Keratinocyte (primary cell): ENCODE data around the gene FNDC3A. TPM values are rescaled to one million over a fixed set of nuclear protein-coding genes. Genes with fewer than 3 reads are reported as not detected.

Experiments used
- DNase-seq: peaks from one replicate; pipeline ENCODE4 v3.0.0-alpha.2; 2011; ENCODE audit warnings: low read depth, missing footprints, low spot score
- FAIRE-seq: peaks from 2 replicates; lab custom pipeline; 2011; peaks lifted over from hg19 to GRCh38; lab: Jason Lieb, UNC
- H2AFZ ChIP-seq: 2 replicates; pipeline ENCODE4 v1.6.0; 2012; ENCODE audit warnings: low read length, control low read depth, inconsistent platforms; ENCODE audit not compliant: control insufficient read depth
- H3K27ac ChIP-seq: 2 replicates; pipeline ENCODE4 v1.5.1; 2011; ENCODE audit warnings: low read length; ENCODE audit not compliant: control insufficient read depth, insufficient read depth
- H3K27me3 ChIP-seq: 3 replicates; pipeline ENCODE4 v1.6.0; 2011; ENCODE audit warnings: low read length; ENCODE audit not compliant: control insufficient read depth, insufficient read depth; ENCODE audit errors: extremely low read depth
- H3K36me3 ChIP-seq, 2 experiments: 2 replicates in 1 of 2; 3 replicates in 1 of 2; pipeline ENCODE4 v1.5.1; 2011; ENCODE audit warnings: low read length in 2 of 2, mild to moderate bottlenecking in 1 of 2; ENCODE audit not compliant: control insufficient read depth in 2 of 2, insufficient read depth in 2 of 2; ENCODE audit errors: extremely low read depth in 1 of 2
- H3K4me1 ChIP-seq: 3 replicates; pipeline ENCODE4 v1.5.1; 2011; ENCODE audit warnings: low read length; ENCODE audit not compliant: control insufficient read depth, insufficient read depth; ENCODE audit errors: extremely low read depth
- H3K4me2 ChIP-seq: 3 replicates; pipeline ENCODE4 v1.6.0; 2011; ENCODE audit warnings: low read depth, low read length; ENCODE audit not compliant: control insufficient read depth, insufficient read depth; ENCODE audit errors: extremely low read depth
- H3K4me3 ChIP-seq, 3 experiments: fragments of 200-600 bp in 1 of 3; sonication (generic) in 1 of 3; 2 replicates in 2 of 3; 3 replicates in 1 of 3; pipeline ENCODE4 v1.5.1; 2011 to 2016; ENCODE audit warnings: low read length in 3 of 3, mild to moderate bottlenecking in 3 of 3, control low read depth in 2 of 3, inconsistent platforms in 1 of 3, low read depth in 1 of 3, mixed read lengths in 1 of 3, mixed run types in 1 of 3, moderate library complexity in 1 of 3; ENCODE audit not compliant: control insufficient read depth in 2 of 3, insufficient read depth in 2 of 3; ENCODE audit errors: extremely low read depth in 1 of 3
- H3K79me2 ChIP-seq: 2 replicates; pipeline ENCODE4 v1.6.0; 2012; ENCODE audit warnings: low read length; ENCODE audit not compliant: control insufficient read depth, insufficient read depth
- H3K9ac ChIP-seq: 3 replicates; pipeline ENCODE4 v1.6.0; 2011; ENCODE audit warnings: low read length; ENCODE audit not compliant: control insufficient read depth, insufficient read depth; ENCODE audit errors: extremely low read depth
- H3K9me1 ChIP-seq: 3 replicates; pipeline ENCODE4 v1.6.0; 2011; ENCODE audit warnings: low read length; ENCODE audit not compliant: control insufficient read depth, insufficient read depth; ENCODE audit errors: extremely low read depth
- H3K9me3 ChIP-seq: 2 replicates; pipeline ENCODE4 v1.5.1; 2012; ENCODE audit warnings: low read depth, low read length; ENCODE audit not compliant: control insufficient read depth
- H4K20me1 ChIP-seq: 3 replicates; pipeline ENCODE4 v1.6.0; 2011; ENCODE audit warnings: low read length; ENCODE audit not compliant: control insufficient read depth, insufficient read depth; ENCODE audit errors: extremely low read depth
- CTCF ChIP-seq, 3 experiments: IDR thresholded peaks in 1 of 3; conservative IDR thresholded peaks in 1 of 3; optimal IDR thresholded peaks in 1 of 3; 2 replicates in 2 of 3; 3 replicates in 1 of 3; pipeline versions ENCODE3 to v1.5.1; 2011; ENCODE audit warnings: low read length in 3 of 3, mild to moderate bottlenecking in 3 of 3, moderate library complexity in 2 of 3, control low read depth in 1 of 3, inconsistent platforms in 1 of 3; ENCODE audit not compliant: insufficient read depth in 2 of 3; ENCODE audit errors: extremely low read depth in 1 of 3
- EZH2 ChIP-seq: IDR thresholded peaks from one replicate; pipeline ENCODE4 v1.6.1; 2012; ENCODE audit warnings: inconsistent platforms, mild to moderate bottlenecking, low read length, moderate library complexity
- dilution Hi-C: fragments of 300-500 bp; cut with MboI; formaldehyde crosslinking; loops from one replicate; pipeline ENCODE4 v1.7.0; 2020; ENCODE audit warnings: low sequenced_read_pairs; ENCODE audit not compliant: extremely low pct_ligation_motif_present
- polyA plus RNA-seq, 5 experiments: library from polyadenylated mRNA; depleted of rRNA in 3 of 5; stranded (reverse) in 3 of 5; stranded (forward) in 1 of 5; unstranded in 1 of 5; fragments of >200 nt; gene quantifications; 1 replicate in 1 of 5; 2 replicates in 3 of 5; 3 replicates in 1 of 5; pipeline versions ENCODE4 v1.2.1 to v1.2.3, GENCODE V29; 2011 to 2012; ENCODE audit warnings: missing spikeins in 2 of 5, low read depth in 1 of 5, low replicate concordance in 1 of 5

The FNDC3A gene
- polyA plus RNA-seq, 1 donor (not counting 4 experiments of a cell fraction or from before 2014, with no cell fraction given): 28.4 TPM

- H3K27me3 ChIP-seq: peaks cover 43% of the 10 kb centered on the region
- no peak overlapping the region for H3K9ac ChIP-seq
- H4K20me1 ChIP-seq: no peaks in the 10 kb centered on the region
- no peak overlapping the region for H2AFZ ChIP-seq
- H3K9me3 ChIP-seq: no peaks in the 10 kb centered on the region
- DNase-seq (no peak), FAIRE-seq (no peak)
- no peaks in the 10 kb centered on the region for H3K4me1 ChIP-seq
- no peaks in the 10 kb centered on the region for H3K79me2 ChIP-seq
- no peaks in the 10 kb centered on the region for H3K9me1 ChIP-seq
- no peak overlapping the region for H3K4me2 ChIP-seq
- H3K36me3 ChIP-seq: peaks cover 0 to 1% of the 10 kb centered on the region in 2 experiments
- H3K4me3 ChIP-seq: no peak overlapping the region
- TF ChIP-seq CTCF (optimal IDR thresholded peaks at IDR 0.05 in 1 of 3, IDR thresholded peaks at IDR 0.05 in 1 of 3, conservative IDR thresholded peaks at IDR 0.05 in 1 of 3; ENCODE audit: extremely low read depth in 1 of 3, insufficient read depth in 2 of 3, low read length in 3 of 3): no peak
- no peak for TF ChIP-seq EZH2
- dilution Hi-C loops: no loop called here
- no peak overlapping the region for H3K27ac ChIP-seq
Observed at GRCh38 chr13:49216334-49216733, 240.6 kb downstream of the FNDC3A start.

- Histone ChIP-seq H2AFZ (no peak overlapping the region), H3K27ac (no peak overlapping the region), H3K9ac (no peak overlapping the region), H3K79me2 (no peaks in the 10 kb centered on the region), H3K27me3 (peaks cover 60% of the 10 kb centered on the region), H4K20me1 (no peaks in the 10 kb centered on the region), H3K9me1 (no peaks in the 10 kb centered on the region), H3K4me2 (no peak overlapping the region), H3K36me3 (no peaks in the 10 kb centered on the region), H3K9me3 (no peaks in the 10 kb centered on the region), H3K4me3 (no peak overlapping the region), H3K4me1 (no peaks in the 10 kb centered on the region)
- FAIRE-seq (no peak), DNase-seq (no peak)
- no peak for TF ChIP-seq EZH2
- dilution Hi-C loops: no loop called here
Observed at GRCh38 chr13:49217962-49218492, 242.3 kb downstream of the FNDC3A start.

- Histone ChIP-seq H3K79me2 (no peaks in the 10 kb centered on the region), H3K9me1 (no peaks in the 10 kb centered on the region), H3K4me1 (no peaks in the 10 kb centered on the region), H3K4me2 (no peak overlapping the region), H3K9me3 (no peaks in the 10 kb centered on the region), H2AFZ (no peak overlapping the region), H3K27ac (no peak overlapping the region), H3K9ac (no peak overlapping the region), H3K27me3 (peaks cover 61% of the 10 kb centered on the region), H3K4me3 (no peak overlapping the region), H4K20me1 (no peaks in the 10 kb centered on the region), H3K36me3 (no peaks in the 10 kb centered on the region)
- no peak for FAIRE-seq
- TF ChIP-seq CTCF (optimal IDR thresholded peaks at IDR 0.05 in 1 of 3, IDR thresholded peaks at IDR 0.05 in 1 of 3, conservative IDR thresholded peaks at IDR 0.05 in 1 of 3; ENCODE audit: extremely low read depth in 1 of 3, insufficient read depth in 2 of 3, low read length in 3 of 3) (no peak), EZH2 (peak; percentile 89)
- no peak for DNase-seq
- dilution Hi-C loops: no loop called here
Observed at GRCh38 chr13:49218493-49219051, 242.9 kb downstream of the FNDC3A start.
